ENCODE measurements around the gene IFIT1B. TPM values are rescaled to one million over a fixed set of nuclear protein-coding genes. Genes with fewer than 3 reads are reported as not detected.

The IFIT1B gene
- total RNA-seq, 4 donors from 2014 or later: not detected

DNA sequence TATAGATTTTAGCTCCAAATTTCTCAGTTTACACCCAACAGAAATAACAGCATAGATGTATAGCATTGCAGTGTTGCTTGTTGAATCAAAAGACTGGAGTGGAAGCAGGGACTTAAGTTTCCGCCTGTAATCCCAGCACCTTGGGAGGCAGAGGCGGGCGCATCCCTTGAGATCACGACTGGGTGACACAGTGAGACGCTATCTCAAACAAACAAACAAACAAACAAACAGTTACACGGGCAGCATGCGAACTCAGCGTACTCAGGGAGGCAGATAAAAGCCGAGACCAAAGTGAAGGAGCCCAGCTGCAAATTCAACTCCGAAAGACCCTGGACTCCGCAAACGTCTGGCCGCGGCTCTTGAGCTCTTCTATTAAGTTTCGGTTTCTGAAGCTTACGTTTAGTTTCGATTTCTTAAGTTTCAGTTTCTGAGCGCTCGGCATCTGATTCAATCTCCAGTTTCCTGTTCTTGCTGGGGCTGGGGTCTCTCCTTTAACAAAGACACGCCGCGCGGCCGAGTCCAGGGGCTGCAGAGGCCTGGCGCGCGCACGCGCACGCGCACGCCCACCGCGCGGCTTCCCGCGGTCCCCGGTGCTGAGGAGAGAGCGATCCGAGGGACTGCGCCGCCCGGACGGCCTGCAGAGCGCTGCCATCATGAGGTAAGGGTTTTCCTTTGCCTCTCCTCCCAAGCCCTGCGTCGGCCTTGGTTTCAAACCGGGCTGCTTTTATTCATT lies 36.5 kb downstream of the IFIT1B start, which contains the start of gene IFIT5:
Gene IFIT5, plus strand, starts transcription at position 423 of the 733 bp plus-strand sequence. Its CDS starts 231 bp downstream, at position 654.
- peaks cover 0 to 4% of the 10 kb centered on the region in 2 donors for H3K36me3 ChIP-seq
- DNase-seq: peak; percentile 72 to 75
- H3K9me3 ChIP-seq: no peaks in the 10 kb centered on the region
- TF ChIP-seq, protein P1, sequence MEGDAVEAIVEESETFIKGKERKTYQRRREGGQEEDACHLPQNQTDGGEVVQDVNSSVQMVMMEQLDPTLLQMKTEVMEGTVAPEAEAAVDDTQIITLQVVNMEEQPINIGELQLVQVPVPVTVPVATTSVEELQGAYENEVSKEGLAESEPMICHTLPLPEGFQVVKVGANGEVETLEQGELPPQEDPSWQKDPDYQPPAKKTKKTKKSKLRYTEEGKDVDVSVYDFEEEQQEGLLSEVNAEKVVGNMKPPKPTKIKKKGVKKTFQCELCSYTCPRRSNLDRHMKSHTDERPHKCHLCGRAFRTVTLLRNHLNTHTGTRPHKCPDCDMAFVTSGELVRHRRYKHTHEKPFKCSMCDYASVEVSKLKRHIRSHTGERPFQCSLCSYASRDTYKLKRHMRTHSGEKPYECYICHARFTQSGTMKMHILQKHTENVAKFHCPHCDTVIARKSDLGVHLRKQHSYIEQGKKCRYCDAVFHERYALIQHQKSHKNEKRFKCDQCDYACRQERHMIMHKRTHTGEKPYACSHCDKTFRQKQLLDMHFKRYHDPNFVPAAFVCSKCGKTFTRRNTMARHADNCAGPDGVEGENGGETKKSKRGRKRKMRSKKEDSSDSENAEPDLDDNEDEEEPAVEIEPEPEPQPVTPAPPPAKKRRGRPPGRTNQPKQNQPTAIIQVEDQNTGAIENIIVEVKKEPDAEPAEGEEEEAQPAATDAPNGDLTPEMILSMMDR (IDR thresholded peaks at IDR 0.05): no peak
- TF ChIP-seq POLR2A (IDR thresholded peaks at IDR 0.05): peak; percentile 7 to 80
- intact Hi-C loops (cut with DNase I): no loop called here
- peaks cover 0 to 15% of the 10 kb centered on the region in 2 donors for H3K4me1 ChIP-seq
- WGBS, 2 donors: 0% methylated on average over 46 to 48 of the region's 48 CpGs
- no peaks in the 10 kb centered on the region for H3K27me3 ChIP-seq
- H3K27ac ChIP-seq: peak within 1 kb of the TSS; percentile 98 to 100 (median 99)
- peak within 1 kb of the TSS; percentile 77 to 94 (median 77) for H3K4me3 ChIP-seq (replicated peaks in 1 of 3)

DNA sequence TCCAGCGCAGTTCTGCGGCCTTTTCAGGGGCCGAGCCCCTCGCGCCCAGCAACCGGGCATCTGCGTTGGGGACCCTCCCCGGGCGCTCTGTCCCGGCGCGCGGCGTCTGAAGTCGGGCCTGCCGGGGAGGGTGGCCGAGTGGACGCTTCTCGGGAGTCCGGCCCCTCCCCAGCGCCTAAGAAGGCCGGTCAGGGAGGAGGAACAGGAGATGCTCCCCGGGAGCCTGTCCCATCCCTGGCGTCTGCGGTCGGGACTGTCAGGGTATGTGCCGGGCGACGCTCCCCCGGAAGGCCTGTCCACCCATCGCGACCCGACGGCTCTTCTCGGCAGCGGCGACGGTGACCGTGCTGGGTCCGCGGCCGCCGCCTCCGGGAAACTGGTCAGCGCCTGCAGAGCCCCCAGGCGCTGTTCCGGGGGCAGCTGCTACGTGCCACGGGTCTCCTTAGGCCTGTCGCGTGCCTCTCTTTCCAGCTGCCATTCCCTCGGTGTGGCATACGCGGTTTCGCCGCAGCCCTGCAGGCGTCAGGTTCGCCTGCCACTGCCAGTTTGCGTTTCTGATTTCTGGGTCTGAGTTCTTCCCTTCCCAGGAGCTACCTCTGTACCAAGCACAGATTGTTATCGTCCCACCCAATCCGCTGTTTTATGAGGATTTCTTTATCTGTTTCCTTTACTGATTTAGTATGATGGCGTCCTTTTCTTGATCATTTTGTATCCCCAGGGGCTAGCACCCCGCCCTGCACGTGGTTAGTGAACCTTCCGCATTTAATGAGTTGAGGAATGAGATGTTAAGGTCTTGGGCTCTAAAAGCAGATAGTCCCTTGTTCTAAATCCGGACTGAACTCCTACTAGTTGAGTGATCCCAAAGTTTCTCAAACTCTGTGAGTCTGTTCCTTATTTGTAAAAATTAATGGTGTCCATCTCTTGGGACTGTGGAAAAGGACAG lies 37.3 kb downstream of the IFIT1B start:
- DNase-seq: peak; percentile 47 to 51
- Histone ChIP-seq H3K4me1 (peaks cover 0 to 16% of the 10 kb centered on the region in 2 donors), H3K36me3 (peaks cover 0 to 4% of the 10 kb centered on the region in 2 donors), H3K9me3 (no peaks in the 10 kb centered on the region), H3K27ac (peak overlapping the region; percentile 98 to 100 (median 99)), H3K4me3 (replicated peaks in 1 of 3) (peak overlapping the region; percentile 77 to 94 (median 77)), H3K27me3 (no peaks in the 10 kb centered on the region)
- TF ChIP-seq, protein P1 (IDR thresholded peaks at IDR 0.05): no peak
- TF ChIP-seq POLR2A (IDR thresholded peaks at IDR 0.05): no peak
- 14 to 15% methylated on average over 23 to 25 of the region's 66 CpGs for WGBS, 2 donors
- intact Hi-C loops (cut with DNase I): no loop called here

DNA sequence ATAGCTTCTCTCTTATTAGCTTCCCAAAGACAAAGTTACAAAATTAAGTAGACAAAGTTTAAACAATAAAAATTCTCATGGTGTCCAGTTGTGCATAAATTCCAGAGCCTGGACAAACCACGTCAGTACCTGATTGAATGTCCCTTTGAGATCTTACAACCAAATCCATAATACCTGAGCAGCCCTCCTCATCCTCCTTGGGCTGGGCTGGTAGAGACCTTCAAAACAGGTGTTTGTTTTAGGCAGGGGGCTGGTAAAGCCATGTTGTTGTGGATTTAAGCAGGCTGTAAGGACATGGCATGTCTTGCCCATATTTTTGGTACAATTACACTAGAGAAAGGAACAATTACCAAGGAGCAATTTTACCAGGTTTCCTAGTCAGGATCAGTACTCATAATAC lies 38.6 kb downstream of the IFIT1B start:
- no peaks in the 10 kb centered on the region for H3K9me3 ChIP-seq
- TF ChIP-seq, protein P1 (IDR thresholded peaks at IDR 0.05): no peak
- no peak for TF ChIP-seq POLR2A (IDR thresholded peaks at IDR 0.05)
- peaks cover 0 to 4% of the 10 kb centered on the region in 2 donors for H3K36me3 ChIP-seq
- peaks cover 10 to 27% of the 10 kb centered on the region in 2 donors for H3K4me1 ChIP-seq
- H3K27me3 ChIP-seq: no peaks in the 10 kb centered on the region
- no peak overlapping the region for H3K27ac ChIP-seq
- DNase-seq: no peak
- 90 to 97% methylated on average over 1 of the region's 1 CpG for WGBS, 2 donors
- intact Hi-C loops (cut with DNase I): no loop called here
- H3K4me3 ChIP-seq (replicated peaks in 1 of 3): no peak overlapping the region

DNA sequence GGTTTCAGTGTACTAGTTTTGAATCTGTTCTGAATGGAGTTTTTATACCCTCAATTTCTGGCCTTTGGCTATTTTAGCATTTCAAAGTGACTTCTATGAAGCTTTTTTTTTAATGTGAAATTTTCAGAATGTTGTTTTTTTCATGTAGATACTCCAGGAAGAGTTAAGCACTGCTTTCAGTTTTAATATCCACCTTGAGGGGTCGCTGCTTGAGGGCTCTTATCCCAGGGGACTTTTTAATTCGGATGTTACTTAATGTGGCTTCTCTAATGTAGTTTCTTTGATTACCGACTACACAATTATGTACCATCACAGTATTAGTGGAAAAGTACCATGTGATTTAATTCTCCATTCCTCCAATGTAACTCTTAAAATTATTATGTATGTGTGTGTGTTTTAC lies 41.7 kb downstream of the IFIT1B start:
- H3K4me1 ChIP-seq: peaks cover 13 to 33% of the 10 kb centered on the region in 2 donors
- no peak for TF ChIP-seq POLR2A (IDR thresholded peaks at IDR 0.05)
- TF ChIP-seq, protein P1 (IDR thresholded peaks at IDR 0.05): peak in 3 of 6 experiments; percentile 9 to 34 (median 20)
- peaks cover 0 to 4% of the 10 kb centered on the region in 2 donors for H3K36me3 ChIP-seq
- H3K9me3 ChIP-seq: no peaks in the 10 kb centered on the region
- no peaks in the 10 kb centered on the region for H3K27me3 ChIP-seq
- DNase-seq: no peak
- intact Hi-C loops (cut with DNase I): no loop called here
- WGBS, 2 donors: 51 to 61% methylated on average over 3 of the region's 3 CpGs
- no peak overlapping the region for H3K27ac ChIP-seq
- no peak overlapping the region for H3K4me3 ChIP-seq (replicated peaks in 1 of 3)

Measured in thyroid gland (tissue), 4 donors.